GM08714 (cell line): Measurements from ENCODE around the gene LRTM2.

Experiments used
- H3K4me3 ChIP-seq: fragments of 200-500 bp; sonication (Bioruptor generic); 2 replicates; pipeline ENCODE4 v1.5.1; 2014; ENCODE audit warnings: mild to moderate bottlenecking, low read length, inconsistent platforms
- ZNF274 ChIP-seq: IDR thresholded peaks from 2 replicates; pipeline ENCODE4 v1.6.1; 2012; ENCODE audit warnings: mild to moderate bottlenecking, low read depth, low read length

The LRTM2 gene

DNA sequence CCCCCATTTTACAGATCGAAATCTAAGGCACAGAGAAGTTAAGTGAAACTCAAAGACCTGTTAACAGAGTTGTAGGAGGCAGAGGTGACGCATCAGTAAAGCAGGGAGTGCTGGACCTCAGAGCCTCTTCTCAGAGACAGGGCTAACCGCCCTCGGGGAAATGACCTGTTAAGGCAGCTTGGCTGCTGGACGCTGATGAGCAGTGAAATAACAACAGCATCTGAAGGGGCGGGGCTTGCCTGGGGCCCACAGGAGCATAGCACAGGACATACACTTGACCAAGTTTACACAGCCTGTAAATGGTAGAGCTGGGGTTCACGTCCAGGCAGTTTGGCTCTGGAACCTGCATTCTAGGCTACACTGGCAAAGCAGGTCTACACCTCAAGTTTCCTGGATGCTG lies 39.3 kb downstream of the LRTM2 start:
- no peak overlapping the region for H3K4me3 ChIP-seq
- no peak for TF ChIP-seq ZNF274

GRCh38 chr12:1862973-1863372 lies 42.6 kb downstream of the LRTM2 start:
- no peak for TF ChIP-seq ZNF274
- H3K4me3 ChIP-seq = no peak overlapping the region

DNA sequence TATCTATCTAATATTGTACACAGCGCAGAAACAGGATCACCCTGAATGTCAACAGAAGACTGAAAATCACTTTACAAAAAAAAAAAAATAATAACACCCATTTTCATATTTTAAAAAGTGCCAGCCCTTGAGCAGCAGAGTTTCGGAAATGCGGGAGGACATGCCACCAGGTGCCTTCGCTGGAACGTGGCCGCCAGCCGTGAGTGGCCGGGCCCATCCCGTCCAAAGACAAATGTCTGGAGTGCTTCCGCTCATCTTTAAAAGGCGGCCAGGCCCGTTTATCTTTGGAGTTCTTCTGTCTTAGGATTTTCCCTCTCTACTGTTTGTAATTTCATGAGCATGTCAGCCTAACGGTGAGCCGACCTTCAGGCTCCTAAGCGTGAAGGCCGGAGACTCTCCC lies 43.5 kb downstream of the LRTM2 start:
- no peak overlapping the region for H3K4me3 ChIP-seq
- no peak for TF ChIP-seq ZNF274

DNA sequence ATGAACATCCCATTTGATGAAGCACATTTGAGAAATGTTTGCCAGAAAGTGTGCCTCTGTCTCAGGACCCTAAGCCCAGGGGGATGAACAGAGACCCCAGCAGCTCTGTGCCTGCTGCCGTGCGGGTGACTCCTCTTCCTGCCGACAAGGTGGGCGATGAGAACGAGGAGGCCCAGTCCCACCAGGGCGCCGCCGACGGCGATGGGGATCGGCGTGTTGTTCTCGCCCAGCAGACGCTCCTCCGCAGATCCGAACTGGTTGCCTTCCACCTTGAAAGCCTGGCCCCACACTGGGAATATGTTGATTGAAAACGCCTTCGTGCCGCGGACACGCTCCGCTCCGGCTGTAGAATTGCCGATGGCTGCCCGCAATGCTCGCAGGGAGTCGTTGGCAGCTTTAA lies 44.1 kb downstream of the LRTM2 start:
- TF ChIP-seq ZNF274 = no peak
- no peak overlapping the region for H3K4me3 ChIP-seq

GRCh38 chr12:1864867-1865266 lies 44.5 kb downstream of the LRTM2 start:
- no peak for TF ChIP-seq ZNF274
- no peak overlapping the region for H3K4me3 ChIP-seq

- TF ChIP-seq ZNF274 = no peak
Observed at GRCh38 chr12:1865284-1865866, 45.0 kb downstream of the LRTM2 start.

GRCh38 chr12:1869145-1869544 lies 48.8 kb downstream of the LRTM2 start:
- TF ChIP-seq ZNF274 = no peak
- H3K4me3 ChIP-seq = no peak overlapping the region

More at GRCh38 chr12:1865284-1865866, 45.0 kb downstream of the LRTM2 start:
- H3K4me3 ChIP-seq = no peak overlapping the region

DNA sequence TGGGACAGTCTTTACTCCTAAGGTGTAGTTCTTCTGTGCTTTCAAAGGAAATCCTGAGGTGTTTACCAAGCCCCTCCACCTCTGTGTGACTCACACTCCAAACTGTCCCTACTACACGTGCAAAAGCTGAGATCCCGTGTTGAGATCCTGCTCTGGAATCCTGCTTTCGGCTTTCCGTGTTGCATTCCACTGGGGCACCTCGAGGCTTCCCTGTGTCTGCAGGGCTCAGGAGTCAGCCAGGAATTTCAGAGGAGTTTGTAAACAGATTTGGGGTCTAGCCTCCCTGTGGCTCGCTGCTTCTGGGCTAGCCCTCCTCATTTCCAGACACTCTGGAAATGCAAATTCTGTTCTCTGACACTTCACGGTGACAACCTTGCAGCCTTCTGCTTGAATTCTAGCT lies 49.7 kb downstream of the LRTM2 start:
- no peak overlapping the region for H3K4me3 ChIP-seq
- no peak for TF ChIP-seq ZNF274

DNA sequence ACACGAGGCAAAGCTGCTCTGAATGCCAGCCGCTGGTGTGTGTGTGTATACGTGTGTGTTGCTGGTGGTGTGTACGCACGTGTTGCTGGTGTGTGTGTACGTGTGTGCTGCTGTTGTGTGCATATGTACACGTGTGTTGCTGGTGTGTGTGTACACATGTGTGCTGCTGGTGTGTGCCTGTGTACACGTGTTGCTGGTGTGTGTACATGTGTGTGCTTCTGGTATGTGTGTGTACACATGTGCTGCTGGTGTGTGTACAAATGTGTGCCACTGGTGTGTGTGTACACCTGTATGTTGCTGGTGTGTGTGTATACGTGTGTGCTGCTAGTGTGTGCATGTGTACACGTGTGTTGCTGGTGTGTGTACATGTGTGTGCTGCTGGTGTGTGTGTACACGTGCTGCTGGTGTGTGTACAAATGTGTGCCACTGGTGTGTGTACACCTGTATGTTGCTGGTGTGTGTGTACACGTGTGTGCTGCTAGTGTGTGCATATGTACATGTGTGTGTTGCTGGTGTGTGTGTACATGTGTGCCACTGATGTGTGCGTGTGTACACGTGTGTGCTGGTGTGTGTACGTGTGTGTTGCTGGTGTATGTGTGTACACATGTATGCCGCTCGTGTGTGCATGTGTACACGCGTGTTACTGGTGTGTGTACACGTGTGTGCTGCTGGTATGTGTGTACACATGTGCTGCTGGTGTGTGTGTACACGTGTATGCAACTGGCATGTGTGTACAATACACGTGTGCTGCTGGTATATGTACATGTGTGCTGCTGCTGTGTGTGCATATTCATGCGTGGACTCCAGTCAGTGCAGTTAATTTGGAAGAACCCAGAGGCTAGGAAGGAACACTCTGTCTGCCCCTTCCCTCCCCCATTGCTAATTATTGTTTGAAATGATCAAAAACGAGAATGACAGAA lies 50.9 kb downstream of the LRTM2 start:
- H3K4me3 ChIP-seq = no peak overlapping the region
- no peak for TF ChIP-seq ZNF274

DNA sequence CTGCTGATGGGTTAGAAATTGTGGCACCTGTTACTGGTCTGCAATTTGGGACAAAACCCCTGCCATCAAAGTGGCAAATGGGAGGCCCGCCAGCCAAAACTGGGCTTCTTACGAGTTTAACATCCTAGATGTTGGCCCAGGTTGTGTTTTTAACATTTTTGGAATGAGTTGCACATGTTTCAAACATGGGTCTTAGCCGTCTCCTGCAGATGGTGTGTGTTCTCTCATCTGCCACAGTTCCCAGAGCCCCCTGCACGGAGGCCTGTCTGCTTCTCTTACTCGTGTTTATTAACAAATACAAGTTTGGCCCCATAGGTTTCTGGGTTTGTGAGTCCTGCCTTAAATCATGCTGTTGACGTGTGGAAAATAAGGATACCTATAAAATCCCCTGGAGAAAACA lies 51.6 kb downstream of the LRTM2 start:
- TF ChIP-seq ZNF274 = no peak
- H3K4me3 ChIP-seq = no peak overlapping the region

DNA sequence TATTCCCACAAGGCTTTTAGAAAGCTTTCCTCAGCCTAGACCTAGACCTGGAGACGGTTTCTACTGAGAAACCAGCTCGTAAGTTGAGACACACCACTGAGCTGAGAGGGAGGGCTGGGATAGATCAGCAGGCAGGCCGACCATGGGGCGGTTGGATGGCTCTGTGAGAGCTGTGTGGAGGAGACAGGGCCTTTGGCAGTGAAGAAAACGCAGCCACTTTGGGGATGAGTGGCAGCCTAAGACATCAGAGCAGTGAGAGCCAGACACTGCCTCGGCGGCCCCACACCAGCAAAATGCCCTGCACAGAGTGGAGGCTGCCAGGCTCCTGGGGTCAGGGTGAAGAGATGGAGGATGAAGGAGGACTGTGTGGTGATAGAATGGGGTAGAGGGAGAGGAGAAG lies 52.1 kb downstream of the LRTM2 start:
- no peak for TF ChIP-seq ZNF274
- H3K4me3 ChIP-seq = no peak overlapping the region

DNA sequence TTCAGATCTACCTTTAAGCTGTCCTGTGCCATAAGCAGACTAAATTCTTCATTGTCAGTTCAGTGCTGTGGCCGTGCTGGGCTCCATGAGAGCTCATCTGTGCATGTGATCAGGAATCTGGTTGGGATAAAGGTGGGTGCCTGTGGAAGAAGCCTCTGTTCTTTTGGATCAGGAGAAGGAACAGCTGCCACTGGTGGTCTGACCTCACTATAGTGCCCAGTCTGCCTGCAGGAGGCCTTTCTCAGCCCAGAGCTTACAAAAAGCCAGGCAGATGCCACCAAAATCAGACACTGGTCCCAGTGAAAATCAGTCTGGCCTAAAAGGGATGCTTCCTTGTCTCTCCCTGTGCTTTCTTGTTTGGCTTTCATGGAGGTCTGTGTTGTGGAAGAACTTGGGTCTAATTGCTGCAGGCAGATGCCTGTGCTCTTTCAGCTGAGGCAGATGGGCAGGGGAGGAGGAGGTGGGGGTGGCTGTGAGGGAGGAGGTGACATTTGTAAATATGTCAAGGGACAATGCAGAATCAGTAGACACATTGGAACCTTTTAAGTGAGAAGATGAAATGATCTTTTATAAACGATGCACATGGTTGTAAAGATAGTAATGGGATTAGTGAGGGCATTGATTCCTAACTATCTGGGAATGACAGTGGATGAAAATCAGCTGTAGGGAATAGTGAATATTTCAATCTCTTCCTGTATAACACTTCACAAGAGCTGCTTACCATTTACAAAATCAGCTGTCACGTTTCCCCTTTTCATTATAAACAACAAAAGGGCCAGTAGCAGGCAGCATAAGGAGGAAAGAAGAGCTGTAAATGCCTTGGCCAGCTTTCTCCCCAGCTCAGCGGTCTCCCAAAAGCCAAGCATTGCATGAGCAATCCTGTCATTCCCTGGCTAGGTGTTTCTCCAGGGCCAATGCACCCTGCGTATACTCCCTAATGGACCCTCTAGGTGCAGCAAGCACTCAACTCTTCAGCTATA lies 53.5 kb downstream of the LRTM2 start:
- H3K4me3 ChIP-seq = no peak overlapping the region
- TF ChIP-seq ZNF274 = no peak

GRCh38 chr12:1875608-1876007 lies 55.2 kb downstream of the LRTM2 start:
- no peak overlapping the region for H3K4me3 ChIP-seq
- no peak for TF ChIP-seq ZNF274

DNA sequence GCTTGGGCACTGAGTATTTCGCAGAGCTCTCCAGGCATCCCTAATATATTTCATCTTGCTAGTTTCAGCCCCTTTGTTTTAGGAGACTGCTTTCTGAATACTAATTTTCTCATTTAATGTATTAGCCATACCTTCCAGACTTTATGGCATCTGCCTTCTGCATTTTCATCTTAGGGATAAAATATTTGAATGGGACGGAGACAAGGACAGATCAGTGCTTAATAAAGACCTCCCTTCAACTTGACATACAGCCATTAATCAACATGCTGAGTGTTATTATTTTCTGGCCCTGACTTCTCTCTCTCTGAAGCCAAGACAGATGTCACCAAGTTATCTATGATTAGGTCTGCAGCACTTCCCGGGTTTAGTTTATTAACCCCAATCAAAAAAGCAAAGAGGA lies 55.7 kb downstream of the LRTM2 start:
- no peak for TF ChIP-seq ZNF274

More for the DNA sequence above, 55.7 kb downstream of the LRTM2 start:
- no peak overlapping the region for H3K4me3 ChIP-seq
